ENCODE results near the gene ATP8B3. TPM values are rescaled to one million over a fixed set of nuclear protein-coding genes. Genes with fewer than 3 reads are reported as not detected.

ATP8B3 gene
- total and polyA plus RNA-seq, 9 of the 15 experiments (the other 6 are each of a cell fraction or from before 2014, with no cell fraction given): 1.2 to 12.3 (median 3.8) TPM

GRCh38 chr19:1812426-1813191 lies 533 bp upstream of the ATP8B3 start (continued):
- no peak for TF ChIP-seq MTA2 (IDR thresholded peaks at IDR 0.05; ENCODE audit: low read depth)
- peak; percentile 77 for TF ChIP-seq GABPB1 (CRISPR knock-in tag; IDR thresholded peaks at IDR 0.05)
- TF ChIP-seq SIRT6 (IDR thresholded peaks at IDR 0.05; ENCODE audit: low read depth, low read length): no peak
- TF ChIP-seq FOXK2 (conservative IDR thresholded peaks at IDR 0.05 in 1 of 2, IDR thresholded peaks at IDR 0.05 in 1 of 2; ENCODE audit: low read depth in 2 of 2): peak in 1 of 2 experiments; percentile 65; a peak in 3 of 4 replicates
- TF ChIP-seq EP400 (IDR thresholded peaks at IDR 0.05): peak; percentile 76
- TF ChIP-seq PRPF4 (IDR thresholded peaks at IDR 0.05; ENCODE audit: insufficient read depth, low read depth, low read length, poor library complexity, severe bottlenecking): no peak
- TF ChIP-seq NFATC3 (IDR thresholded peaks at IDR 0.05): no peak
- no peak for TF ChIP-seq NR4A1 (CRISPR knock-in tag; IDR thresholded peaks at IDR 0.05)
- TF ChIP-seq NR4A1 (tag; IDR thresholded peaks at IDR 0.05): no peak
- TF ChIP-seq RNF2 (IDR thresholded peaks at IDR 0.05): 0 out of 2 replicates have a peak, but pooled peaks have one; percentile 27
- no peak for TF ChIP-seq GTF2B (IDR thresholded peaks at IDR 0.05; ENCODE audit: extremely low read depth, insufficient read length)
- no peak for TF ChIP-seq NR2C1 (IDR thresholded peaks at IDR 0.05)
- no peak for TF ChIP-seq NR2C1 (tag; IDR thresholded peaks at IDR 0.05)
- TF ChIP-seq E4F1 (CRISPR knock-in tag; IDR thresholded peaks at IDR 0.05; ENCODE audit: borderline replicate concordance): no peak
- TF ChIP-seq MECOM (CRISPR knock-in tag; IDR thresholded peaks at IDR 0.05): no peak
- TF ChIP-seq TBP (optimal IDR thresholded peaks at IDR 0.05; ENCODE audit: low read depth, low read length): peak; percentile 39
- TF ChIP-seq FOXO4 (CRISPR knock-in tag; IDR thresholded peaks at IDR 0.05): no peak
- no peak for TF ChIP-seq ZNF609 (CRISPR knock-in tag; IDR thresholded peaks at IDR 0.05; ENCODE audit: borderline replicate concordance)
- no peak for TF ChIP-seq PML (IDR thresholded peaks at IDR 0.05; ENCODE audit: low read length)
